Stimulated activated effector memory CD8-positive, alpha-beta T cell treated with anti-CD3 and anti-CD28 coated beads, Interleukin-12 subunit alpha, Interleukin-12 subunit beta, amount 100 ng/mL, for 72 hours (primary cell): Measurements from ENCODE around the gene C12orf54.
"Not testable (repeated sequence)": the region's sequence is repeated elsewhere in the genome, so short reads cannot be mapped to it uniquely, and the experiment has no call there.

Source experiments
- ATAC-seq: fragments of 150-1000 bp; cut with Tn5 transposase; 2 replicates; pipeline ENCODE4 v1.10.0; 2021
- DNase-seq, 2 donors: peaks; one replicate each; pipeline ENCODE4 v3.0.0; 2021 to 2022; ENCODE audit warnings: low spot score in 2 of 2
- H3K27ac Mint-ChIP-seq: one replicate; pipeline ENCODE4 v1.8.0; 2022; ENCODE audit warnings: mild to moderate bottlenecking, mixed read lengths
- H3K36me3 Mint-ChIP-seq: one replicate; pipeline ENCODE4 v1.8.0; 2022; ENCODE audit warnings: mild to moderate bottlenecking, mixed read lengths
- H3K4me1 Mint-ChIP-seq: one replicate; pipeline ENCODE4 v1.8.0; 2022; ENCODE audit warnings: mixed read lengths
- H3K4me3 Mint-ChIP-seq: one replicate; pipeline ENCODE4 v1.8.0; 2022; ENCODE audit warnings: mild to moderate bottlenecking, mixed read lengths
- H3K9me3 Mint-ChIP-seq: one replicate; pipeline ENCODE4 v1.8.0; 2022; ENCODE audit warnings: mixed read lengths

The C12orf54 gene

GRCh38 chr12:48482930-48483329, 632 bp downstream of the C12orf54 start:
- H3K4me1 Mint-ChIP-seq: no peaks in the 10 kb centered on the region
- no peak overlapping the region for H3K4me3 Mint-ChIP-seq
- ATAC-seq (no peak), DNase-seq (no peak)
- no peak overlapping the region for H3K27ac Mint-ChIP-seq
- no peaks in the 10 kb centered on the region for H3K36me3 Mint-ChIP-seq
- no peaks in the 10 kb centered on the region for H3K9me3 Mint-ChIP-seq

- Mint-ChIP-seq H3K4me3 (no peak overlapping the region), H3K36me3 (no peaks in the 10 kb centered on the region), H3K4me1 (peaks cover 6% of the 10 kb centered on the region), H3K9me3 (no peaks in the 10 kb centered on the region), H3K27ac (no peak overlapping the region)
- ATAC-seq (no peak), DNase-seq (no peak)
These were observed 4.0 kb downstream of the C12orf54 start for GRCh38 chr12:48486261-48486660.

- H3K9me3 Mint-ChIP-seq: no peaks in the 10 kb centered on the region
- H3K4me3 Mint-ChIP-seq: no peak overlapping the region
- DNase-seq (no peak), ATAC-seq (no peak)
- no peaks in the 10 kb centered on the region for H3K36me3 Mint-ChIP-seq
- H3K4me1 Mint-ChIP-seq: peaks cover 6% of the 10 kb centered on the region
- no peak overlapping the region for H3K27ac Mint-ChIP-seq
These were observed 4.4 kb downstream of the C12orf54 start for GRCh38 chr12:48486679-48487078.

GRCh38 chr12:48489012-48489411, 6.7 kb downstream of the C12orf54 start:
- peaks cover 6% of the 10 kb centered on the region for H3K4me1 Mint-ChIP-seq
- DNase-seq (no peak), ATAC-seq (peak; percentile 96)
- H3K36me3 Mint-ChIP-seq: no peaks in the 10 kb centered on the region
- H3K4me3 Mint-ChIP-seq: no peak overlapping the region
- no peaks in the 10 kb centered on the region for H3K9me3 Mint-ChIP-seq
- H3K27ac Mint-ChIP-seq: peak overlapping the region; percentile 64

GRCh38 chr12:48489456-48489855, 7.2 kb downstream of the C12orf54 start:
- H3K36me3 Mint-ChIP-seq, H3K4me3 Mint-ChIP-seq, ATAC-seq, H3K9me3 Mint-ChIP-seq, H3K4me1 Mint-ChIP-seq, DNase-seq: not testable (repeated sequence)
- H3K27ac Mint-ChIP-seq: peak overlapping the region; percentile 64

- H3K9me3 Mint-ChIP-seq, H3K36me3 Mint-ChIP-seq, H3K4me1 Mint-ChIP-seq, H3K4me3 Mint-ChIP-seq, H3K27ac Mint-ChIP-seq, ATAC-seq, DNase-seq: not testable (repeated sequence)
These were observed 18.0 kb downstream of the C12orf54 start for GRCh38 chr12:48500281-48500680.

- not testable (repeated sequence) for H3K4me1 Mint-ChIP-seq, H3K9me3 Mint-ChIP-seq, H3K36me3 Mint-ChIP-seq, DNase-seq, H3K4me3 Mint-ChIP-seq, H3K27ac Mint-ChIP-seq, ATAC-seq
These were observed 24.5 kb downstream of the C12orf54 start for GRCh38 chr12:48506836-48507235.

GRCh38 chr12:48508987-48509386, 26.7 kb downstream of the C12orf54 start:
- Mint-ChIP-seq H3K4me1 (no peaks in the 10 kb centered on the region), H3K27ac (no peak overlapping the region), H3K9me3 (no peaks in the 10 kb centered on the region), H3K36me3 (no peaks in the 10 kb centered on the region), H3K4me3 (no peak overlapping the region)
- DNase-seq (no peak), ATAC-seq (no peak)

GRCh38 chr12:48510111-48510510, 27.8 kb downstream of the C12orf54 start:
- H3K27ac Mint-ChIP-seq: no peak overlapping the region
- H3K9me3 Mint-ChIP-seq: no peaks in the 10 kb centered on the region
- DNase-seq: no peak
- no peak for ATAC-seq
- no peak overlapping the region for H3K4me3 Mint-ChIP-seq
- H3K36me3 Mint-ChIP-seq: no peaks in the 10 kb centered on the region
- H3K4me1 Mint-ChIP-seq: no peaks in the 10 kb centered on the region

- H3K4me3 Mint-ChIP-seq: no peak overlapping the region
- DNase-seq (no peak), ATAC-seq (peak; percentile 74)
- no peak overlapping the region for H3K27ac Mint-ChIP-seq
- H3K9me3 Mint-ChIP-seq: no peaks in the 10 kb centered on the region
- H3K4me1 Mint-ChIP-seq: no peaks in the 10 kb centered on the region
- H3K36me3 Mint-ChIP-seq: no peaks in the 10 kb centered on the region
These were observed 30.6 kb downstream of the C12orf54 start for GRCh38 chr12:48512855-48513254.

GRCh38 chr12:48514728-48515127, 32.4 kb downstream of the C12orf54 start:
- ATAC-seq (no peak), DNase-seq (no peak)
- Mint-ChIP-seq H3K36me3 (no peaks in the 10 kb centered on the region), H3K9me3 (no peaks in the 10 kb centered on the region), H3K4me1 (no peaks in the 10 kb centered on the region), H3K27ac (no peak overlapping the region), H3K4me3 (no peak overlapping the region)

GRCh38 chr12:48520381-48520780, 38.1 kb downstream of the C12orf54 start:
- DNase-seq, H3K9me3 Mint-ChIP-seq, H3K36me3 Mint-ChIP-seq, H3K4me3 Mint-ChIP-seq, H3K4me1 Mint-ChIP-seq, H3K27ac Mint-ChIP-seq, ATAC-seq: not testable (repeated sequence)

- no peak for ATAC-seq
These were observed 43.0 kb downstream of the C12orf54 start, which contains the start of gene OR8S1 for GRCh38 chr12:48525332-48525731. OR8S1 (plus strand) TSS chr12:48525632; CDS start chr12:48525632, 0 bp downstream.

GRCh38 chr12:48527891-48528670, 45.8 kb downstream of the C12orf54 start:
- no peaks in the 10 kb centered on the region for H3K4me1 Mint-ChIP-seq
- no peak for ATAC-seq

More at GRCh38 chr12:48525332-48525731, 43.0 kb downstream of the C12orf54 start, which contains the start of gene OR8S1:
- Mint-ChIP-seq H3K4me1 (no peaks in the 10 kb centered on the region), H3K4me3 (no peak within 1 kb of the TSS), H3K9me3 (no peaks in the 10 kb centered on the region), H3K36me3 (no peaks in the 10 kb centered on the region), H3K27ac (no peak within 1 kb of the TSS)
- DNase-seq: no peak

GRCh38 chr12:48532601-48533000, 50.3 kb downstream of the C12orf54 start:
- H3K36me3 Mint-ChIP-seq: no peaks in the 10 kb centered on the region
- ATAC-seq (no peak), DNase-seq (no peak)
- H3K9me3 Mint-ChIP-seq: no peaks in the 10 kb centered on the region
- no peaks in the 10 kb centered on the region for H3K4me1 Mint-ChIP-seq
- no peak overlapping the region for H3K27ac Mint-ChIP-seq
- no peak overlapping the region for H3K4me3 Mint-ChIP-seq

More at GRCh38 chr12:48527891-48528670, 45.8 kb downstream of the C12orf54 start:
- Mint-ChIP-seq H3K27ac (no peak overlapping the region), H3K4me3 (no peak overlapping the region), H3K36me3 (no peaks in the 10 kb centered on the region), H3K9me3 (no peaks in the 10 kb centered on the region)
- DNase-seq: no peak

- peaks cover 6% of the 10 kb centered on the region for H3K36me3 Mint-ChIP-seq
- H3K27ac Mint-ChIP-seq: no peak overlapping the region
- no peak for ATAC-seq
- H3K9me3 Mint-ChIP-seq: no peaks in the 10 kb centered on the region
- H3K4me3 Mint-ChIP-seq: no peak overlapping the region
- no peak for DNase-seq
- H3K4me1 Mint-ChIP-seq: peaks cover 14% of the 10 kb centered on the region
These were observed 54.3 kb downstream of the C12orf54 start for GRCh38 chr12:48536602-48537001.
